ENCODE measurements around the gene SPSB3. TPM values are rescaled to one million over a fixed set of nuclear protein-coding genes. Genes with fewer than 3 reads are reported as not detected.

Gene SPSB3
- total and polyA plus RNA-seq, 2 of the 13 experiments (the other 11 are each of a cell fraction or from before 2014, with no cell fraction given) = 13.2 to 21.9 TPM

GRCh38 chr16:1826691-1827573, 44.6 kb upstream of the SPSB3 start, which contains the start of the genes FAHD1 and HAGH (continued):
- TF ChIP-seq, protein P1, sequence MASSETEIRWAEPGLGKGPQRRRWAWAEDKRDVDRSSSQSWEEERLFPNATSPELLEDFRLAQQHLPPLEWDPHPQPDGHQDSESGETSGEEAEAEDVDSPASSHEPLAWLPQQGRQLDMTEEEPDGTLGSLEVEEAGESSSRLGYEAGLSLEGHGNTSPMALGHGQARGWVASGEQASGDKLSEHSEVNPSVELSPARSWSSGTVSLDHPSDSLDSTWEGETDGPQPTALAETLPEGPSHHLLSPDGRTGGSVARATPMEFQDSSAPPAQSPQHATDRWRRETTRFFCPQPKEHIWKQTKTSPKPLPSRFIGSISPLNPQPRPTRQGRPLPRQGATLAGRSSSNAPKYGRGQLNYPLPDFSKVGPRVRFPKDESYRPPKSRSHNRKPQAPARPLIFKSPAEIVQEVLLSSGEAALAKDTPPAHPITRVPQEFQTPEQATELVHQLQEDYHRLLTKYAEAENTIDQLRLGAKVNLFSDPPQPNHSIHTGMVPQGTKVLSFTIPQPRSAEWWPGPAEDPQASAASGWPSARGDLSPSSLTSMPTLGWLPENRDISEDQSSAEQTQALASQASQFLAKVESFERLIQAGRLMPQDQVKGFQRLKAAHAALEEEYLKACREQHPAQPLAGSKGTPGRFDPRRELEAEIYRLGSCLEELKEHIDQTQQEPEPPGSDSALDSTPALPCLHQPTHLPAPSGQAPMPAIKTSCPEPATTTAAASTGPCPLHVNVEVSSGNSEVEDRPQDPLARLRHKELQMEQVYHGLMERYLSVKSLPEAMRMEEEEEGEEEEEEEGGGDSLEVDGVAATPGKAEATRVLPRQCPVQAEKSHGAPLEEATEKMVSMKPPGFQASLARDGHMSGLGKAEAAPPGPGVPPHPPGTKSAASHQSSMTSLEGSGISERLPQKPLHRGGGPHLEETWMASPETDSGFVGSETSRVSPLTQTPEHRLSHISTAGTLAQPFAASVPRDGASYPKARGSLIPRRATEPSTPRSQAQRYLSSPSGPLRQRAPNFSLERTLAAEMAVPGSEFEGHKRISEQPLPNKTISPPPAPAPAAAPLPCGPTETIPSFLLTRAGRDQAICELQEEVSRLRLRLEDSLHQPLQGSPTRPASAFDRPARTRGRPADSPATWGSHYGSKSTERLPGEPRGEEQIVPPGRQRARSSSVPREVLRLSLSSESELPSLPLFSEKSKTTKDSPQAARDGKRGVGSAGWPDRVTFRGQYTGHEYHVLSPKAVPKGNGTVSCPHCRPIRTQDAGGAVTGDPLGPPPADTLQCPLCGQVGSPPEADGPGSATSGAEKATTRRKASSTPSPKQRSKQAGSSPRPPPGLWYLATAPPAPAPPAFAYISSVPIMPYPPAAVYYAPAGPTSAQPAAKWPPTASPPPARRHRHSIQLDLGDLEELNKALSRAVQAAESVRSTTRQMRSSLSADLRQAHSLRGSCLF (CRISPR knock-in tag; IDR thresholded peaks at IDR 0.05; ENCODE audit: borderline replicate concordance) = no peak
- TF ChIP-seq TARDBP (CRISPR knock-in tag; IDR thresholded peaks at IDR 0.05) (peak; percentile 88), ZNF446 (CRISPR knock-in tag; IDR thresholded peaks at IDR 0.05) (peak; percentile 68; the same call in 1 of the 2 replicates), ZNF609 (CRISPR knock-in tag; IDR thresholded peaks at IDR 0.05; ENCODE audit: borderline replicate concordance) (no peak), EEA1 (CRISPR knock-in tag; IDR thresholded peaks at IDR 0.05; ENCODE audit: borderline replicate concordance) (peak; percentile 96), ZNF225 (CRISPR knock-in tag; IDR thresholded peaks at IDR 0.05) (peak; percentile 93; the same call in 1 of the 2 replicates), HMGA1 (CRISPR knock-in tag; conservative IDR thresholded peaks at IDR 0.05) (no peak), ZSCAN30 (CRISPR knock-in tag; IDR thresholded peaks at IDR 0.05) (no peak), ZEB1 (IDR thresholded peaks at IDR 0.05; ENCODE audit: insufficient replicate concordance, low read depth) (no peak), CHCHD3 (CRISPR knock-in tag; IDR thresholded peaks at IDR 0.05) (no peak), ETS1 (CRISPR knock-in tag; IDR thresholded peaks at IDR 0.05) (no peak; the same call in 1 of the 2 replicates), ZBTB42 (CRISPR knock-in tag; IDR thresholded peaks at IDR 0.05) (no peak), TP53 (CRISPR knock-in tag; conservative IDR thresholded peaks at IDR 0.05) (no peak), WIZ (CRISPR knock-in tag; IDR thresholded peaks at IDR 0.05) (0 out of 2 replicates have a peak, but pooled peaks have one; percentile 45), SMAD9 (CRISPR knock-in tag; IDR thresholded peaks at IDR 0.05) (no peak), FOXC1 (CRISPR knock-in tag; IDR thresholded peaks at IDR 0.05; ENCODE audit: borderline replicate concordance) (peak; percentile 80), ZNF431 (CRISPR knock-in tag; IDR thresholded peaks at IDR 0.05; ENCODE audit: borderline replicate concordance, low read depth) (no peak), PAX8 (CRISPR knock-in tag; IDR thresholded peaks at IDR 0.05; ENCODE audit: borderline replicate concordance) (no peak)

Measured in HepG2 (cell line).